Liver (tissue), 9 donors: ENCODE measurements around the gene TRIM6. TPM values are rescaled to one million over a fixed set of nuclear protein-coding genes. Genes with fewer than 3 reads are reported as not detected.

ENCODE experiments used
- DNase-seq: peaks from one replicate; pipeline ENCODE4 v3.0.0-alpha.2; 2017; ENCODE audit warnings: low spot score
- H3K27ac ChIP-seq, 2 donors: one replicate each; pipeline ENCODE4 v1.7.0; 2013; ENCODE audit warnings: inconsistent platforms in 2 of 2, low read length in 2 of 2, control low read depth in 1 of 2, low read depth in 1 of 2, mild to moderate bottlenecking in 1 of 2
- H3K27me3 ChIP-seq, 4 donors: one replicate each; pipeline versions ENCODE4 v1.6.1 to v1.7.0; 2013; ENCODE audit warnings: low read length in 3 of 4, inconsistent platforms in 1 of 4, mild to moderate bottlenecking in 1 of 4, moderate library complexity in 1 of 4; ENCODE audit not compliant: control insufficient read depth in 4 of 4, insufficient read depth in 4 of 4
- H3K36me3 ChIP-seq, 4 donors: one replicate each; pipeline versions ENCODE4 v1.6.1 to v1.7.0; 2013; ENCODE audit warnings: low read length in 3 of 4, mild to moderate bottlenecking in 3 of 4, low read depth in 1 of 4, moderate library complexity in 1 of 4; ENCODE audit not compliant: control insufficient read depth in 4 of 4, insufficient read depth in 3 of 4
- H3K4me1 ChIP-seq, 4 donors: one replicate each; pipeline versions ENCODE4 v1.6.1 to v1.7.0; 2013; ENCODE audit warnings: low read length in 3 of 4, mild to moderate bottlenecking in 3 of 4, moderate library complexity in 1 of 4; ENCODE audit not compliant: control insufficient read depth in 4 of 4, insufficient read depth in 4 of 4
- H3K4me3 ChIP-seq, 3 donors: one replicate each; pipeline versions ENCODE4 v1.6.1 to v1.7.0; 2013; ENCODE audit warnings: low read length in 3 of 3, control low read depth in 1 of 3, low read depth in 1 of 3, mild to moderate bottlenecking in 1 of 3
- H3K9ac ChIP-seq, 2 donors: one replicate each; pipeline ENCODE4 v1.7.0; 2013; ENCODE audit warnings: low read length in 2 of 2, mild to moderate bottlenecking in 2 of 2, moderate library complexity in 2 of 2, control low read depth in 1 of 2, low read depth in 1 of 2
- H3K9me3 ChIP-seq, 4 donors: one replicate each; pipeline versions ENCODE4 v1.6.1 to v1.7.0; 2013; ENCODE audit warnings: low read length in 3 of 4; ENCODE audit not compliant: control insufficient read depth in 4 of 4
- ATF3 ChIP-seq: IDR thresholded peaks from 2 replicates; pipeline ENCODE4 v1.6.1; 2016; ENCODE audit warnings: antibody characterized with exemption
- CTCF ChIP-seq: fragments of 150-350 bp; IDR thresholded peaks from 2 replicates; pipeline ENCODE4 v1.5.1; 2017; ENCODE audit warnings: improper control_type of control experiment, low read depth, low read length; ENCODE audit not compliant: missing input control
- EGR1 ChIP-seq, 2 donors: IDR thresholded peaks; 2 replicates each; pipeline ENCODE4 v1.6.1; 2016 to 2018; ENCODE audit warnings: antibody characterized with exemption in 2 of 2, low read depth in 2 of 2
- FOXA1 ChIP-seq: IDR thresholded peaks from 2 replicates; pipeline ENCODE4 v1.6.1; 2016; ENCODE audit warnings: antibody characterized with exemption
- FOXA2 ChIP-seq: IDR thresholded peaks from 2 replicates; pipeline ENCODE4 v1.6.1; 2016; ENCODE audit warnings: antibody characterized with exemption
- GABPA ChIP-seq, 2 donors: IDR thresholded peaks in 1 of 2; conservative IDR thresholded peaks in 1 of 2; 2 replicates each; pipeline ENCODE4 v1.6.1; 2016; ENCODE audit warnings: antibody characterized with exemption in 2 of 2, mild to moderate bottlenecking in 1 of 2, moderate library complexity in 1 of 2
- HNF4A ChIP-seq, 2 donors: conservative IDR thresholded peaks; 2 replicates each; pipeline ENCODE4 v1.6.1; 2016; ENCODE audit warnings: antibody characterized with exemption in 2 of 2, mild to moderate bottlenecking in 2 of 2
- HNF4G ChIP-seq: IDR thresholded peaks from 2 replicates; pipeline ENCODE4 v1.6.1; 2016; ENCODE audit warnings: antibody characterized with exemption
- JUND ChIP-seq, 2 donors: IDR thresholded peaks; 2 replicates each; pipeline ENCODE4 v1.6.1; 2016; ENCODE audit warnings: antibody characterized with exemption in 2 of 2
- MAX ChIP-seq: IDR thresholded peaks from 2 replicates; pipeline ENCODE4 v1.6.1; 2016; ENCODE audit warnings: antibody characterized with exemption
- NR2F2 ChIP-seq: IDR thresholded peaks from 2 replicates; pipeline ENCODE4 v1.6.1; 2016; ENCODE audit warnings: antibody characterized with exemption
- REST ChIP-seq: IDR thresholded peaks from 2 replicates; pipeline ENCODE4 v1.6.1; 2016; ENCODE audit warnings: antibody characterized with exemption, mild to moderate bottlenecking
- RXRA ChIP-seq, 2 donors: IDR thresholded peaks; 2 replicates each; pipeline ENCODE4 v1.6.1; 2017 to 2018; ENCODE audit warnings: antibody characterized with exemption in 2 of 2, mild to moderate bottlenecking in 1 of 2
- TAF1 ChIP-seq: conservative IDR thresholded peaks from 2 replicates; pipeline ENCODE4 v1.6.1; 2016; ENCODE audit warnings: antibody characterized with exemption, mild to moderate bottlenecking
- YY1 ChIP-seq: IDR thresholded peaks from 2 replicates; pipeline ENCODE4 v1.6.1; 2016; ENCODE audit warnings: antibody characterized with exemption, mild to moderate bottlenecking
- WGBS: extraction: QIAGEN DNeasy Blood & Tissue Kit; methylation state at CpG from one replicate; pipeline ENCODE4 v1.1.7; 2013; 5-methylcytosine and 5-hydroxymethylcytosine counted together
- polyA plus RNA-seq, 2 donors: library from polyadenylated mRNA; stranded (reverse) in 1 of 2; unstranded in 1 of 2; fragments of 200-250 nt in 1 of 2; fragments of >200 nt in 1 of 2; fragmentation: Nextera tagmentation in 1 of 2; extraction: Ambion mirVana in 1 of 2; gene quantifications; one replicate each; pipeline versions ENCODE4 v1.2.1 to v1.2.3, GENCODE V29; 2013 to 2015
- total RNA-seq, 2 donors: library from RNA; depleted of rRNA; stranded (reverse); fragments of >200 nt; gene quantifications; one replicate each; pipeline ENCODE4 v1.2.3, GENCODE V29; 2014
- donor health status: healthy.
- donor health status: healthy.
- donor health status: healthy.
- donor health status: healthy.
- donor health status: healthy.

The TRIM6 gene
- total and polyA plus RNA-seq, 4 donors: 0.39 to 5.3 (median 0.58) TPM

- Histone ChIP-seq H3K27ac (no peak overlapping the region), H3K4me1 (no peaks in the 10 kb centered on the region), H3K36me3 (no peaks in the 10 kb centered on the region), H3K9me3 (no peaks in the 10 kb centered on the region), H3K9ac (no peak overlapping the region), H3K27me3 (no peaks in the 10 kb centered on the region), H3K4me3 (no peak overlapping the region)
- TF ChIP-seq ATF3: no peak
- no peak for TF ChIP-seq EGR1 (IDR thresholded peaks at IDR 0.05; ENCODE audit: low read depth in 2 of 2)
- no peak for TF ChIP-seq MAX
- TF ChIP-seq REST: no peak
- no peak for TF ChIP-seq HNF4G
- TF ChIP-seq FOXA2: no peak
- TF ChIP-seq FOXA1: no peak
- TF ChIP-seq GABPA (IDR thresholded peaks at IDR 0.05 in 1 of 2, conservative IDR thresholded peaks at IDR 0.05 in 1 of 2): no peak
- TF ChIP-seq RXRA (IDR thresholded peaks at IDR 0.05): no peak
- TF ChIP-seq NR2F2: no peak
- DNase-seq: no peak
- WGBS: 77% methylated on average over 3 of the region's 3 CpGs
Measured at GRCh38 chr11:5556596-5557188, 39.7 kb upstream of the TRIM6 start.

- no peaks in the 10 kb centered on the region for H3K9me3 ChIP-seq
- H3K9ac ChIP-seq: no peak overlapping the region
- no peak overlapping the region for H3K4me3 ChIP-seq
- no peak overlapping the region for H3K27ac ChIP-seq
- no peaks in the 10 kb centered on the region for H3K27me3 ChIP-seq
- 87% methylated on average over 3 of the region's 3 CpGs for WGBS
- no peaks in the 10 kb centered on the region for H3K36me3 ChIP-seq
- H3K4me1 ChIP-seq: no peaks in the 10 kb centered on the region
- no peak for DNase-seq
- TF ChIP-seq JUND (IDR thresholded peaks at IDR 0.05) (no peak), EGR1 (IDR thresholded peaks at IDR 0.05; ENCODE audit: low read depth in 2 of 2) (no peak), YY1 (no peak), TAF1 (no peak), RXRA (IDR thresholded peaks at IDR 0.05) (no peak), CTCF (no peak), GABPA (IDR thresholded peaks at IDR 0.05 in 1 of 2, conservative IDR thresholded peaks at IDR 0.05 in 1 of 2) (no peak), HNF4A (conservative IDR thresholded peaks at IDR 0.05) (no peak), NR2F2 (no peak)
Measured at GRCh38 chr11:5557751-5558150, 38.7 kb upstream of the TRIM6 start.
